ENCODE results near the gene SLC38A2.
"Not testable (repeated sequence)": the region's sequence is repeated elsewhere in the genome, so short reads cannot be mapped to it uniquely, and the experiment has no call there.

SLC38A2 gene

DNA sequence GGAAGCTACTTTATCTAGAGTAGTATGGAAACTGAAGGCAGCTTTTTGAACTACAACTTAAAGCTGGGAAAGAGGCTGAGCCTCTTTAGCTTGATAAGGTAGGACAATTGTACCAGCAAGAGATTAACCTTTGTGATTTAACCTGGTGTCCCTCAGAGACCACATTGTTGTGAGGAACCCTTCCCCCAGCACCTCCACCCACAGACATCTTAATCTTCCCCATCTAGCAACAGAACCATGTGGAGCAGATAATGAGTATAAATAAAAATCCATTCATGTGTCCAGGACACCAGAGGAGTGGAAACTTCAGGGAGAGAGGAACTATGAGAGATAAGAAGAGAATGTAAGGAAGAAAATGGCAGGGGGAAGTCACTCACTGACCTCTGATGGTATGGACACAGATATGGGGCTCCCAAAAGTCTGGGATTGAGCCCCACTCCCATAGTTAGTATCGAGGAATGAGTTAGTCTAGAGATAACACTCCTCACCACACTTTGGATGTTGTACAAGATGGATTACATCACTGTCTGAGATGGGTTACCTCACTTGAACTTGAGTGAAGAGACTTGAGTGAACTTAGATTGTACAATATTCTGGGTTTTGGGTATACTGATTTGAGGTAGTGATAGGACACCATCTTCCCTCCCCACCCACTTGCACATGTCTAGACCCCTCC is 33.9 kb upstream of the SLC38A2 start:
- Histone ChIP-seq H3K9me3 (ENCODE audit: low read length) (no peaks in the 10 kb centered on the region), H3K4me1 (ENCODE audit: insufficient read depth, low read length) (peaks cover 33% of the 10 kb centered on the region), H3K27ac (ENCODE audit: low read depth, low read length) (no peak overlapping the region), H3K9ac (ENCODE audit: low read length) (no peak overlapping the region), H3K36me3 (ENCODE audit: insufficient read depth, low read length) (no peaks in the 10 kb centered on the region), H3K27me3 (ENCODE audit: control insufficient read depth in 1 of 2, insufficient read depth in 2 of 2, low read length in 2 of 2) (no peaks in the 10 kb centered on the region), H3K4me3 (ENCODE audit: low read depth in 1 of 2, low read length in 2 of 2) (no peak overlapping the region)

GRCh38 chr12:46404733-46405132 is 32.2 kb upstream of the SLC38A2 start:
- H3K9ac ChIP-seq (ENCODE audit: low read length) = no peak overlapping the region
- no peak overlapping the region for H3K27ac ChIP-seq (ENCODE audit: low read depth, low read length)
- H3K4me1 ChIP-seq (ENCODE audit: insufficient read depth, low read length) = peaks cover 44% of the 10 kb centered on the region
- H3K27me3 ChIP-seq (ENCODE audit: control insufficient read depth in 1 of 2, insufficient read depth in 2 of 2, low read length in 2 of 2) = no peaks in the 10 kb centered on the region
- H3K36me3 ChIP-seq (ENCODE audit: insufficient read depth, low read length) = no peaks in the 10 kb centered on the region
- no peaks in the 10 kb centered on the region for H3K9me3 ChIP-seq (ENCODE audit: low read length)
- H3K4me3 ChIP-seq (ENCODE audit: low read depth in 1 of 2, low read length in 2 of 2) = no peak overlapping the region

GRCh38 chr12:46404225-46404631 is 31.7 kb upstream of the SLC38A2 start:
- no peak overlapping the region for H3K27ac ChIP-seq (ENCODE audit: low read depth, low read length)
- H3K4me1 ChIP-seq (ENCODE audit: insufficient read depth, low read length) = peaks cover 44% of the 10 kb centered on the region

GRCh38 chr12:46403719-46404070 is 31.1 kb upstream of the SLC38A2 start:
- peaks cover 44% of the 10 kb centered on the region for H3K4me1 ChIP-seq (ENCODE audit: insufficient read depth, low read length)
- H3K27ac ChIP-seq (ENCODE audit: low read depth, low read length) = peak overlapping the region; percentile 54
- no peaks in the 10 kb centered on the region for H3K27me3 ChIP-seq (ENCODE audit: control insufficient read depth in 1 of 2, insufficient read depth in 2 of 2, low read length in 2 of 2)
- no peak overlapping the region for H3K9ac ChIP-seq (ENCODE audit: low read length)
- no peaks in the 10 kb centered on the region for H3K36me3 ChIP-seq (ENCODE audit: insufficient read depth, low read length)
- H3K4me3 ChIP-seq (ENCODE audit: low read depth in 1 of 2, low read length in 2 of 2) = no peak overlapping the region
- no peaks in the 10 kb centered on the region for H3K9me3 ChIP-seq (ENCODE audit: low read length)

More at GRCh38 chr12:46404225-46404631, 31.7 kb upstream of the SLC38A2 start:
- no peaks in the 10 kb centered on the region for H3K9me3 ChIP-seq (ENCODE audit: low read length)
- no peak overlapping the region for H3K4me3 ChIP-seq (ENCODE audit: low read depth in 1 of 2, low read length in 2 of 2)
- H3K36me3 ChIP-seq (ENCODE audit: insufficient read depth, low read length) = no peaks in the 10 kb centered on the region
- H3K27me3 ChIP-seq (ENCODE audit: control insufficient read depth in 1 of 2, insufficient read depth in 2 of 2, low read length in 2 of 2) = no peaks in the 10 kb centered on the region
- no peak overlapping the region for H3K9ac ChIP-seq (ENCODE audit: low read length)

GRCh38 chr12:46402941-46403718 is 30.6 kb upstream of the SLC38A2 start:
- peaks cover 44% of the 10 kb centered on the region for H3K4me1 ChIP-seq (ENCODE audit: insufficient read depth, low read length)
- no peaks in the 10 kb centered on the region for H3K36me3 ChIP-seq (ENCODE audit: insufficient read depth, low read length)
- peak overlapping the region; percentile 54 for H3K27ac ChIP-seq (ENCODE audit: low read depth, low read length)
- no peak overlapping the region for H3K4me3 ChIP-seq (ENCODE audit: low read depth in 1 of 2, low read length in 2 of 2)
- no peak overlapping the region for H3K9ac ChIP-seq (ENCODE audit: low read length)
- H3K27me3 ChIP-seq (ENCODE audit: control insufficient read depth in 1 of 2, insufficient read depth in 2 of 2, low read length in 2 of 2) = no peaks in the 10 kb centered on the region
- H3K9me3 ChIP-seq (ENCODE audit: low read length) = no peaks in the 10 kb centered on the region

- no peaks in the 10 kb centered on the region for H3K36me3 ChIP-seq (ENCODE audit: insufficient read depth, low read length)
- H3K27me3 ChIP-seq (ENCODE audit: control insufficient read depth in 1 of 2, insufficient read depth in 2 of 2, low read length in 2 of 2) = no peaks in the 10 kb centered on the region
- no peak overlapping the region for H3K4me3 ChIP-seq (ENCODE audit: low read depth in 1 of 2, low read length in 2 of 2)
- no peaks in the 10 kb centered on the region for H3K9me3 ChIP-seq (ENCODE audit: low read length)
- H3K27ac ChIP-seq (ENCODE audit: low read depth, low read length) = peak overlapping the region; percentile 54
- H3K9ac ChIP-seq (ENCODE audit: low read length) = no peak overlapping the region
- peaks cover 44% of the 10 kb centered on the region for H3K4me1 ChIP-seq (ENCODE audit: insufficient read depth, low read length)
Observed at GRCh38 chr12:46402451-46402850, 29.9 kb upstream of the SLC38A2 start.

GRCh38 chr12:46401662-46402061 is 29.1 kb upstream of the SLC38A2 start:
- H3K36me3 ChIP-seq (ENCODE audit: insufficient read depth, low read length) = no peaks in the 10 kb centered on the region
- H3K4me1 ChIP-seq (ENCODE audit: insufficient read depth, low read length) = peaks cover 44% of the 10 kb centered on the region
- no peaks in the 10 kb centered on the region for H3K9me3 ChIP-seq (ENCODE audit: low read length)
- no peak overlapping the region for H3K4me3 ChIP-seq (ENCODE audit: low read depth in 1 of 2, low read length in 2 of 2)
- no peaks in the 10 kb centered on the region for H3K27me3 ChIP-seq (ENCODE audit: control insufficient read depth in 1 of 2, insufficient read depth in 2 of 2, low read length in 2 of 2)
- H3K27ac ChIP-seq (ENCODE audit: low read depth, low read length) = peak overlapping the region; percentile 41
- no peak overlapping the region for H3K9ac ChIP-seq (ENCODE audit: low read length)

DNA sequence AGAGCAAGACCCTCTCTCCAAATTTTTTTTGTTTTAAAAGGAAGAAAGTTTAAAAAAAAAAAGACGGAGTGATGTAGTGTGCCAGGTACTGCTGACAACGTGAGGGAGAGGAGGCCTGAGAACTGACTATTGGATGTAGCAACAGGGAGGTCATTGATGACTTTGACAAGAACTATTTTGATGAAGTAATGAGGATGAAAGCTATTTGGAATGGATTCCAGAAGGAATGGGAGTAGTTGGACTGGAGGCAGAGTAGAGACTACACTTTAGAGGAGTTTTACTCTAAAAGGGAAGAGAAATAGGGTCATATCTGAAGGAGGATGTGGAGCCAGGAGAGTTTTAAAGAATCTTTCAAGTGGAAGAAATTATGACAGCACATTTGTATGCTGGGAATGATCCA is 27.8 kb upstream of the SLC38A2 start:
- H3K9me3 ChIP-seq (ENCODE audit: low read length) = no peaks in the 10 kb centered on the region
- H3K27me3 ChIP-seq (ENCODE audit: control insufficient read depth in 1 of 2, insufficient read depth in 2 of 2, low read length in 2 of 2) = no peaks in the 10 kb centered on the region
- no peak overlapping the region for H3K9ac ChIP-seq (ENCODE audit: low read length)
- peaks cover 44% of the 10 kb centered on the region for H3K4me1 ChIP-seq (ENCODE audit: insufficient read depth, low read length)
- no peak overlapping the region for H3K4me3 ChIP-seq (ENCODE audit: low read depth in 1 of 2, low read length in 2 of 2)
- no peaks in the 10 kb centered on the region for H3K36me3 ChIP-seq (ENCODE audit: insufficient read depth, low read length)
- H3K27ac ChIP-seq (ENCODE audit: low read depth, low read length) = no peak overlapping the region

DNA sequence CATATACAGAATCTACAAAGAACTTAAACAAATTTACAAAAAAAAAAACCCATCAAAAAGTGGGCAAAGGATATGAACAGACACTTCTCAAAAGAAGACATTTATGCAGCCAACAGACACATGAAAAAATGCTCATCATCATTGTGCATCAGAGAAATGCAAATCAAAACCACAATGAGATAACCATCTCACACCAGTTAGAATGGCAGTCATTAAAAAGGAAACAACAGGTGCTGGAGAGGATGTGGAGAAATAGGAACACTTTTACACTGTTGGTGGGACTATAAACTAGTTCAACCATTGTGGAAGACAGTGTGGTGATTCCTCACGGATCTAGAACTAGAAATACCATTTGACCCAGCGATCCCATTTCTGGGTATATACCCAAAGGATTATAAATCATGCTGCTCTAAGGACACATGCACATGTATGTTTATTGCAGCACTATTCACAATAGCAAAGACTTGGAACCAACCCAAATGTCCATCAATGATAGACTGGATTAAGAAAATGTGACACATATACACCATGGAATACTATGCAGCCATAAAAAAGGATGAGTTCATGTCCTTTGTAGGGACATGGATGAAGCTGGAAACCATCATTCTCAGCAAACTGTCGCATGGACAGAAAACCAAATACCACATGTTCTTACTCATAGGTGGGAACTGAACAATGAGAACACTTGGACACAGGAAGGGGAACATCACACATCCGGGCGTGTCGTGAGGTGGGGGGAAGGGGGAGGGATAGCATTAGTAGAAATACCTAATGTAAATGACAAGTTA is 27.1 kb upstream of the SLC38A2 start:
- H3K36me3 ChIP-seq (ENCODE audit: insufficient read depth, low read length); H3K27ac ChIP-seq (ENCODE audit: low read depth, low read length); H3K27me3 ChIP-seq (ENCODE audit: control insufficient read depth in 1 of 2, insufficient read depth in 2 of 2, low read length in 2 of 2); H3K4me3 ChIP-seq (ENCODE audit: low read depth in 1 of 2, low read length in 2 of 2); H3K9ac ChIP-seq (ENCODE audit: low read length); H3K9me3 ChIP-seq (ENCODE audit: low read length): not testable (repeated sequence)
- peaks cover 42% of the 10 kb centered on the region for H3K4me1 ChIP-seq (ENCODE audit: insufficient read depth, low read length)

- Histone ChIP-seq H3K4me1 (ENCODE audit: insufficient read depth, low read length) (peaks cover 14% of the 10 kb centered on the region), H3K9ac (ENCODE audit: low read length) (no peak overlapping the region), H3K27me3 (ENCODE audit: control insufficient read depth in 1 of 2, insufficient read depth in 2 of 2, low read length in 2 of 2) (no peaks in the 10 kb centered on the region), H3K9me3 (ENCODE audit: low read length) (no peaks in the 10 kb centered on the region), H3K4me3 (ENCODE audit: low read depth in 1 of 2, low read length in 2 of 2) (no peak overlapping the region), H3K27ac (ENCODE audit: low read depth, low read length) (no peak overlapping the region), H3K36me3 (ENCODE audit: insufficient read depth, low read length) (no peaks in the 10 kb centered on the region)
Observed at GRCh38 chr12:46396826-46397225, 24.3 kb upstream of the SLC38A2 start.

GRCh38 chr12:46395388-46395787 is 22.8 kb upstream of the SLC38A2 start:
- H3K9me3 ChIP-seq (ENCODE audit: low read length) = no peaks in the 10 kb centered on the region
- no peaks in the 10 kb centered on the region for H3K36me3 ChIP-seq (ENCODE audit: insufficient read depth, low read length)
- H3K27ac ChIP-seq (ENCODE audit: low read depth, low read length) = no peak overlapping the region
- no peaks in the 10 kb centered on the region for H3K27me3 ChIP-seq (ENCODE audit: control insufficient read depth in 1 of 2, insufficient read depth in 2 of 2, low read length in 2 of 2)
- no peaks in the 10 kb centered on the region for H3K4me1 ChIP-seq (ENCODE audit: insufficient read depth, low read length)
- H3K4me3 ChIP-seq (ENCODE audit: low read depth in 1 of 2, low read length in 2 of 2) = no peak overlapping the region
- no peak overlapping the region for H3K9ac ChIP-seq (ENCODE audit: low read length)

All from muscle layer of colon (tissue), 2 donors.